HG03439 (cell line): Measurements from ENCODE around the gene NTMT1.
"Not testable (repeated sequence)": the region's sequence is repeated elsewhere in the genome, so short reads cannot be mapped to it uniquely, and the experiment has no call there.

Experiments used
- ATAC-seq: cut with Tn5 transposase; IDR thresholded peaks from one replicate; pipeline ENCODE4 v1.9.1; 2021; ENCODE audit warnings: mild to moderate bottlenecking, moderate library complexity; ENCODE audit not compliant: unreplicated experiment

The NTMT1 gene

DNA sequence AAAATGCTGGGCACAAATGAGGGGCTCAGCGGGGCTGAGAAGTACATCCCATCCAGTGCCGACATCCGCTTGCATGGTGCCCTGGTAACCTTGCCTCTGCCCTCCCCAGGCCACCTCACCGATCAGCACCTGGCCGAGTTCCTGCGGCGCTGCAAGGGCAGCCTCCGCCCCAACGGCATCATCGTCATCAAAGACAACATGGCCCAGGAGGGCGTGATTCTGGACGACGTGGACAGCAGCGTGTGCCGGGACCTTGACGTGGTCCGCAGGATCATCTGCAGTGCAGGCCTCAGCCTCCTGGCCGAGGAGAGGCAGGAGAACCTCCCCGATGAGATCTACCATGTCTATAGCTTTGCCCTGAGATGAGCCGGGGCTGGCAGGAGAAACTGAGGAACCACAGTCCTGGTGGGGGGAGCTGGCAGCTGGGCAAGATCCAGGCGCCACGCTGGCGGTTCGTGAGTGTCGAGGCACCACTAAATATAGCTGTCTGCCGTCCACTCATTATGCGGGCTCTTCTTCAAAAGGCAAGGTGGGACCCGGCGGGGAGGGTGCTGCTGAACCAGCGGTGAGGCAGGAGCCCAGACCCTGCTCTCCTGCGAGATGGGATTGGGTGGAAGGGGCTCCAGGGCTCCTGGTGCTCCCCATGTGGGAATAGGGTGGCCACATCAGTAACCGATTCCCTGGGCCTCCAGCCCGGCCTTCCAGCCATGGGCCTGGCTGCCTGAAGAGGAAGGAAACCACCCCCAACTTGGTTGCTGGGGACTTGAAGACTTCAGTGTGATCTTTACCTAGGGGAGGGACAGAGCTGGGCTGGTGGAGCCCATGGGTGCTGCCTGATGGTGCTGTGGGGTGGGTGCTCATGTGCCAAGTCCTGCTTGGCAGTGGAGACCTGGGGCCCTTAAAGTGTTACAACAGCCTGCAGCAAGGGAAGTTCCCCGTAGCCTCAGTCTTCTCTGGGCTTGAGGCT is 9.4 kb downstream of the NTMT1 start:
- ATAC-seq = no peak

DNA sequence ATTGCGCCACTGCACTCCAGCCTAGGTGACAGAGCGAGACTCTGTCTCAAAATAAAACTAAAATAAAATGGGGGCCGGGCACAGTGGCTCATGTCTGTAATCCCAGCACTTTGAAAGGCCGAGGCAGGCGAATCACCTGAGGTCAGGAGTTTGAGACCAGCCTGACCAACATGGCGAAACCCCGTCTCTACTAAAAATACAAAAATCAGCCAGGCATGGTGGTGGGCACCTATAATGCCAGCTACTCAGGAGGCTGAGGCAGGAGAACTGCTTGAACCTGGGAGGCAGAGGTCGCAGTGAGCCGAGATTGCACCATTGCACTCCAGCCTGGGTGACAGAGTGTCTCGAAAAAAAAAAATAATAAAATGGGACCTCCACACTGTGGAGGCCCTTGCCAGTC is 10.4 kb downstream of the NTMT1 start:
- ATAC-seq = not testable (repeated sequence)

DNA sequence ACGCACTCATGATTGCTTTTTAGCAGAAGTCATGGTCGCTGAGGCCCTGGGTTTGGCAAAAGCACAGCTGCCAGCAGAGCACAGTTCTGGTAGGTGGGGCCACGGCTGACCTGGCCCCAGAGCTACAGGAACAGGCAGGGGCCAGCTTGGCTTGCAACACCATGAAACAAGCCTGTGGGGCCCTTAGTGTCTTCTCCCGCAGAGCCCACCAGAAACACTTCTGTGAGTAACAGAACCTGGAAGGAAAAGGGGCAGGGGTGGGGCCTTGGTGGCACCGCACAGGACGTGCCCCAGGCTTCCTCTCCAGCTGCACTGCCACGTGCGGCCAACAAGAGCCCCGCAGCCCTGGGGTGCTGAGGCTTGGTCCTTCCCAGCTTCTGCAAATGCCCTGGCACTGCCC is 11.1 kb downstream of the NTMT1 start:
- ATAC-seq = no peak

DNA sequence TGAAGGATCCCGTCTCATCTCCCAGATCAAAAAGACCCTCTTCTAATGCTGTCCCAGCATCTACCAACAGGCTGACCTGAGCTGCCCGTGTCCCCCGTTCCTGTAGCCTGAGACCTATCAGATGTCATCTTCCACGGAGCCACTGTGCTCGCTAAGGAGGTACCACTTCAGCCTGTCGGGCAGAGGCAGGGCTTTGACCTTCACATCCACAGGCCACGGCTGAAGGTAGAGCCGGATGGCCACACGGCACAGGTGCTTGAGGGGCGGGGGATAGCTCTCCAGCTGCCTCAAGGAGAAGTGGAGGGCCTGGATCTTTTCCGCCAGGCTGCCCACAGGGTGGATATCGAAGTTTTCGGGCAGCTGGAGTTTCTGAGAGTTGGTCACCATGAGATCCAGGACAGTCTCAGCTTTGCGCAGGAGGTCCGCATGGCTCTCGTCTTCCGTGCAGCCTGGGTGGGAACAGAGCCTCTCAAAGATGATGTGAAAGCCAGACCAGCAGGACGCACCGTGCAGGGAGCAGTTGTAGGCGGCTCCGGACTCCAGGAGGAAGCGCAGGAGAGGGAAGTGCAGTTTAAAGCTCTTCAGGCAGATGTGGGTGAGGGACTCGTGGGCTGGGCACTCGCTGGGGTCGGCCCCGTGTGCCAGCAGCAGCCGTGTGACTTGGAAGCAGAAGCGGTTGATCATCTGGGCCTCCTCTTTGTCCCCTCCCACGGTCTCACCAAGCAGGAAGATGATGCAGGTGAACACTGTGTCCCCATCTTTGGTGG is 11.9 kb downstream of the NTMT1 start:
- no peak for ATAC-seq

DNA sequence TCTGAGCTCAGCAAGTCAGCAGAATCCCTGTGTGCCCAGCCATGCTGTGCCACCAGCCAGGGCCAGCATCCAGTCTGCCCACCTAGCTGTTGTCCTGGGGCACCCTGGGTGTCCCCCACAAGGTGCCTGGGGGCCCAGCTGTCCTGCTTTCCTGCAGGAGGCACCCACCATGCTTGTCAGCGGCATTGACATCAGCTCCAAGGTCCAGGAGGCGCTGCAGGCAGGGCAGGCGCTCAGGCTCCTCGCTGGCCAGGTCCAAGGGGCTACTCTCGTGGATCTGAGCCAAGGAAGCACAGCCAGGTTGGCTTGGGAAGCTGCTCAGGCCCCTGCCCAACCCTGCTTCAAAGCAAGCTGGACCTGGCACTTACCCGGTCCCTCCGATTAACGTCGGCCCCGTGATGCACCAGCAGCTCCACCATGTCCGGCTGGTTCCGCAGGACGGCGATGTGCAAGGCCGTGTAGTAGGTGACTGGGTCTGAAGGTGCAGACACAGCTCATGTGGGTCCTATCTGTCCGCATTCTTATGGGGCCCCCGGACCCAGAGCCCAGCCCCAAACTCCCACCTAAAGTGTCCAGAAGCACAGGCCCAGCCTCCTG is 13.2 kb downstream of the NTMT1 start:
- no peak for ATAC-seq

DNA sequence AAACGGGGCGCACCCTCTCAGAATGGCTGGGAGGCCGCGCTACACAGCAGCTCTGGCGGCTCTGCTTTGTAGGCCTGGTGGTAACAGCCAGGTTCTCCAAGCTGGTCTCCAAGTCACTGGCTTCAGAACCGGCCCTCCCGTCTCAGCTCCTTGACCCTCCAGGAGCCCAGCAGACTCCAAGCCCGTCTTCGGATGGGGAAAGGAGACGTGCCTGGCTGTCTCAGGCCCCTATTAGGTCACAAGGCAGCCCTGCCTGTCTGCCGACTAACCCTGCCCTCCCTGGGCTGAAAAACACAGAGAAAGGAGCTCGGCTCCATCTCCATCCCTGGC is 13.8 kb downstream of the NTMT1 start:
- ATAC-seq = no peak

DNA sequence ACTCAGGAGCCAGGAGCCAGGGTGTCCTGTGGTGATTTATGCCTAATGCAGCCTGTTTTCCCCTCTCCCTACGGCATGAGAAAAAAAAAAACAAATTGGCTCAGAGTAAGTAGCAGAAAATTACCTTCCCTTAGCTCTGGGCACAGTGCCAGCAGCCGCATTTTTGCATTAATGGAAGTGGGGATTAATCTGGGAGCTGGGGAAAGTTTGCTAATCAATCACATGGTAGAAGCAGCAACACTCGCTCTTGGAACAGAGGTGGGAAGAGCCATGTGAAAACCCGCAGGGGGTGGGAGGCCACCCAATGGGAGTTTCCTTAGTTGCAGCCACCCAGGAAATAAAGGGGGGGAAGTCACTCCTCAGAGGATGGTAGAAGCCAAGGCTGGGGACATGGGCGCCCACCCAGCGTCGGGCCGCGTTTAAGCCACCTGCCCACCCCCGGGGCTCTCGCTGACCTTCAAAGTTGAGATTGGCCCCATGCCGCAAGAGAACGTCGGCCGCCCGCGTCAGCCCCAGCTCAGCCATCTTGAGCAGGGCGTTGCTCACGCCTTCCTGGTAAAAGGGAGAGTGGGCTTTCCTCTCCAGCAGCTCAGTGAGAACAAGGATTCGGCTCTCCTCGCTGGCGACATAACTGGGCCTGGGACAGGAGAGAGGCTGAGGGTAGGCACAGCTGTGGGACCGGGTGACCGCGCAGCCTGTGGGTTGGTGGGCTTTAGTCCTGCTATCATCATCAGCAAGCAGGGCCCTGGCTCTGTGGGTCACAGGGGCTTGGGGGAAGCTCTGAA is 14.3 kb downstream of the NTMT1 start:
- no peak for ATAC-seq

DNA sequence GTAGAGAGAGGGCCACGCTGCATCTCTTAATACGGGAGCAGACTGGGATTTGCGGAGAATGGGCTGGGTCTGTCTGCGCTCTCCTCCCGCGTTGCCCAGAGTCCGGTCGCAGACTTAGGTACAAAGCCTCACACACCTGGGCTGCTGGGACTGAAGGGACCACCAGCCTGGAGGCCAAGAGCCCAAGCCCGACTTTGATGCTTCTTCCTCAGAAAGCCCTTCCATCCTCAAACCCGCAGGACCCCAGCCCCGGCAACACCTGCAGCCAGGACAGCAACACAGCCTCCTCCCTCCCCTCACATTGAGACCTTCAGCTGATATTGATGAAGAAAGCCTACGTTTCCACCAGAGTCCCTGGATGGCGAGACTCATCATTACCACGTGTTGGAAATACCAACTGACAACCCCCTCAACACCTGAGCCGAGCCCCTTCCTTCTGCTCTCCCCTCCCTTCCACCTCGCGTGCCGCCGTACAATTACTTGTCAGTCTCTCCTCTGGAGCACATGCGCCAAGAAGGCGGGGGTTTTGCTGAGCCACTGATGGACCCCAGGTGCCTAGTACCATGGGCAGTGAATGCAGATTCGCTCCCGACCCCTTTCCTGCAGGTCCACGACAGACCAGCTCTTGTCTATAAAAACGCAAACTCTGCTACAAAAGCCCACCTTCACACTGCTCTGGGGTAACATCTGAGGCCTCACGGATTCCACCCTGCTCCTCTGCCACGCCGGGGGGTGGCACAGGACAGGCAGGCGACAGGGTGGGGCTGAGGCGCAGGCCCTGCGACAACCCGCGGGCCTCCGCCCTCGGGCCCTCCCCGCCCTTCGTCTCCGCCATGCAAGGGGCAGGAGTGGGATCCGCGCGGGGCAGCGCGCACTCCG is 15.1 kb downstream of the NTMT1 start:
- no peak for ATAC-seq

DNA sequence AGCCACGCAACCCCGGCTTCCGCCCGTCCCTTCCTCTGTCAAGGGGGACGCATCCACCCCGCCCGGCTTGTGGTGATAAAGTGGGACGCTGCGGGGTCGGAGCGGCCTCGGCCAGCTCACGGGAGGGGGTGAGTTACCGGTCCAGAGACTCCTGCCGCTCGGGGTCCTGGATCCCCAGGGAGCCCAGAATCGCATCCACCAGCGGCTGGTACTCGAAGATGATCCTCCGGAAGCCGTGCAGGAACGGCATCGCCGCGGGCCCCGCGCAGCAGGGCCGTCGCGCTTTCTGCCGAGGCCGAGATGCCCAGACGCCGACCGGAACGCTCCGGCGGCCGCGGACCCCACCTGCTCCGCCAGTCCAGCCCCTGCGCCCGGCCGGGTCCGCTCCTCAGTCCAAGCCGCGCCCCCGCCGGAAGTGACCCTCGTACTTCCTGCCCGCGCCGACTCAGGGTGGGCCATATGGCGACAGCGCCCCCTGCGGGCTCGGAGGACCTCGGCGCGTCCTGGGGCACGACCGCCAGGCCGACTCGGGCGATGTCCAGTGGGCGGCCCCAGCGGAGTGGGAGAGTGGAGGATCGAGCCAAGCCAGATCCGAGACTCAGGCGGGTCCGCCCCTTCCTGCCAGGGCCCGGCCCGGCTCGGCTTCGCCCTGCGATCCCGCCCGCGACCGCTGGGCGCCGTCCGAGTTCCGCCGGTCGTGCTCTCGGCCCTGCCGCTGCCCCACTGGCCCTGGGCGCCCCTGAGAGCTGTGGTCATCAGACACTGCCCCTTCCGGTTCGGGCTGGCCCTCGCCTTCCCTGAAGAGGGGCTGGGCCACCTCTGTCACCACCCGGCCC is 16.0 kb downstream of the NTMT1 start, which contains the start of gene ASB6:
Gene ASB6, minus strand, starts transcription at position 402 of the 836 bp plus-strand sequence. Its CDS starts 152 bp downstream, at position 250.
- peak; percentile 89 for ATAC-seq

DNA sequence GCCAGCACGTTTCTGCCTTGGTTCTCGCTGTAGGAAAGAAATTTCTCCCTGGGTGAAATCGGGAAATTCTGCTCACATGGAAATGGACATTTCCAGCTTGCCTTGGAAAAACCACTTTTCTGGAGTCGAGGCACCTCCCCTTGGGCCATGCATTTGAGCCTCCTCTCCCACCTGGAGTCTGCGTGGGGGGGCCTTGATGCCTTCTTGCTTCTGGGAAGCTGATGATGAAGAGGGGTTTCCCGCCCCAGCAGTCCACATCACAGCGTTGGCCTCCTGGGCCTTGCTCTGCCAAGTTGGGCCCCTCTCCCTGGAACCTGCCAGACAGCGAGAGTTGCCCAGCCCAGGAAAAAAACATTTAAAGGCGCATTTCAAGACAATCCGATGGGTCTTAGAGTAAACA is 17.7 kb downstream of the NTMT1 start:
- ATAC-seq = no peak

DNA sequence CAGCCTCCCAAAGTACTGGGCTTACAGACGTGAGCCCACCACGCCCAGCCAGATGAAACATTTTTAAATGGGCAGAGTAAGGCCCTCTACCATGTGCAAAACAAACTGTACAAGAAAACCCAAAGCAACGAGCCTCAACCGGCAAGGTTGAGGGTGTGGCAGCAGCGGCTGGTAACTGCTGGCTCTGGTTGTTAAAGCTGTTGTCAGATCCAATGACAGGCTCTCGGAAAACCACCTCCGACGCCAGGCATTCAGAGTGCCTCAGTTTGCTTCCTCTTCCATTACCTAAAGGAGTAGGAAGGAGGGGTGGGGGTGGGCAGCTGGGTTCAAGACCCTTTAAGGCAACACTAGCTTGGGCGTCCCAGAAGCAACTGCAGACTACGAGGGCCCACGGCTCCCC is 18.4 kb downstream of the NTMT1 start:
- no peak for ATAC-seq

DNA sequence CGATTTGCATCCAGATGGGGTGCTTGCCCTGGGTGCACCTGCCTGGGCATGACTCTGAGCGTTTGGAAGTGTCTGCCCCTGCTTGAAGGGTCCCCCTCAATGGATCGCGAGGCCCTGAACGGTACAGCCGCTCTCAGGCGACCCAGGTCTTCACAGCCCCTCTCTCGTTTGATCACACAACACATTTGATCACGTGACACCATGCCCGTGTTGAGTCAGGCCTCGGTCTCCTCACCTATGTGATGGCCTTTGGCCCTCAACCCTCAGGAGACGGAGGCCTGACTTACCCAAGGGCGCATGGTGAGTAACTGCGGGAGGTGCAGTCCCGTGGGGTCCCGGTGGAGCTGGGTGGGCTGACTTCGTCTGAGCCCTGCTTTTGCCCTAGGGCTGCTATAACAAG is 18.9 kb downstream of the NTMT1 start:
- no peak for ATAC-seq

DNA sequence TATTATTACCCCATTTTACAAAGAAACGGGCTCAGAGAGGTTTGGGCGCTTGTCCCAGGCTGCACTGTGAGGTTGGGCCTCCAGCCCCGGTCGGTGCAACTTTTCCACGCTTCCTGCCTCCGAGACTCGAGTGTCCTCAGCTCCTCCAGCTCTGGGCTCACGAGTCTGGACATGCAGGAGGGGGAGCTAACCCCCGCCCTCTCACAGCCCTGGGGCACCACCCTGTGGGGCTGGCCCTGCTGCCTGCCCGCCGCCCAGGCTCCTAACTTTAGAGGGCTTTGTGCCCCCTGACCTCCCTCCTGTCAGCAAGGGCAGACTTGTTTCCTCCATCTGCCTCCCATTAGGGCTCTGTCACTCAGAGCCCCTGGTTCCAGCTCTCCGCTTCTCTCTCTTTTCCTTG is 20.3 kb downstream of the NTMT1 start:
- ATAC-seq = no peak

DNA sequence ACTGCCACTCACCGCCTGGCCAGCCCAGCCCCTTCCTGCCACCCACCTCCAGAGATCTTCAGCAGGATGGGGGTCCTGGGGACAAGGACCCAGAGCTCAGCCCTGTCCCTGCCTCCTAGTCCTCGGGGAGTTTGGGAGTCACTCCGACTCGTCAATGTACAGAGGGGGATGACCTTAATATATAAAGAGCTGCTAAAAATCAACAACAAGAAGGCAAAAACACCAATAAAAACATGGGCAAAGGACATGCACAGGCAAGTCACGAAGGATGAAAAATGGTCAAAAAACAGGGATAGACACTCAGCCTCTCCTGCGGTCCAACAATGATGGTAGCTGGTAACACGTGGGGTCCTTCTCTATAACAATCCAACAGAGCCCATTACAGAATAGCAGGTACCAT is 20.7 kb downstream of the NTMT1 start:
- ATAC-seq = no peak

DNA sequence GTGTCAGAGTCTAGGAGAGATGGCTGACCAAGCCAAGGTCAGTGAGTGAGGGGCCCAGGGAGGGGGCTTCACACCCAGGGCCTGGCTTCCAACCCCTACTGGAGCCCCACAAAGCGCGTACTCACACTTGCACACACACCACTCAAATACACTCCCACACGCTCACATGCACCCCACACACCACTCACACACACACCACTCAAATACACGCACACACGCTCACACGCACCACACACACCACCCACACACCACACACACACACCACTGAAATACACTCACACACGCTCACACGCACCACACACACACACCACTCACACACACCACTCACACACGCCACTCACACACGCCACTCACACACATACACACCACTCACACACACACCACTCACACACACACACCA is 21.7 kb downstream of the NTMT1 start:
- ATAC-seq = no peak

DNA sequence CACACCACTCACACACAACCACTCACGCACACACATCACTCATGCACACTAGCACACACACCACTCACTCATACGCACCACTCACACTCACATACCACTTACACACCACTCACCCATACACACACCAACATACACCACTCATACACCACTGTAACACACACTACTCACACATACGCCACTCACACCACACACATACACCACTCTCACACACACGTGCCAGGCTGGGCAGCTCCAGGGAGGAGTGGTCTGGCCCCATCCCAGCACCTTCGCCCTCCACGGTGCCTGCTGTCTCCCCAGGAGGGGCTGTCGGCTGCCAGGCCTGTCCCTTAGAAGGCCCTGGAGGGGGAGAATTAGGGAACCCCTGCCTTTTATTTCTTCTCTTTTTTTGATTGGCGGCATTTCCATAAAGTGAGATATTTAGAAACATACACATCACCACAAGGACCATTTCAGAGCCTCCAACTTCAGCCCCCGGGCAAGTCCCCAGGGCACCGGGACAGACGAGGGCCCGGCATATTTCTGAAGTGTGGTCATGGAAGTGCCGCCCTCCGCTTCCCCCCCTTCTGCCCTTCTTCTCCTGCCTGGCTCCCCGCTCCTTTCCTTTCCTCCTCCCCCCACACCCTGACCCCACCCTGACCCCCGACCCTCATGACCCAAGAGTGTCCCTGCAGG is 22.3 kb downstream of the NTMT1 start:
- no peak for ATAC-seq

DNA sequence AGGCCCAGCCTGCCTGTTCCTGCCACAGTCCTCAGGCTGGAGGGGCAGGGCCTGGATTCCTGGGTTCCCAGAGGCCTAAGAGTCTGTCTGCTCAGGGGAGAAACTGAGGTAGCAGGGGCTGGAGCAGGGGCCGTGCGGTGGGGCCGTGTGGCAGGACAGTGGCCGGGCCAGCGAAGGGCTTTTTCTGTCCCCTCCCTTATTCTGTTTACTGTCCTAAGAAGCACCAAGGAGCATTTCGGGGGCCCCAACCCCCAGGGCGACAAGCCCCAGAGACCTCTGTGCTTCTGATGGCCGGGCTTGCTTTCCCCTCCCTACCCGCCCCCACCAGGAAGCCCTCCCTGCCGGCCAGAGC is 22.8 kb downstream of the NTMT1 start:
- no peak for ATAC-seq
